A673 (cell line): ENCODE data around the gene OSBP2. TPM values are rescaled to one million over a fixed set of nuclear protein-coding genes. Genes with fewer than 3 reads are reported as not detected.

Source experiments
- BruUV-seq: library from RNA; stranded (reverse); fragments of 400-500 nt; replicated peaks from 2 replicates; lab custom pipeline; 2021; lab: Mats Ljungman, UMichigan
- CTCF ChIA-PET: fragments of 300-600 bp; sonication (Branson Sonifier 250); formaldehyde crosslinking; loops from one replicate; lab custom pipeline; 2022; ENCODE audit warnings: antibody characterized with exemption; lab: Charles Lee
- POLR2A ChIA-PET: fragments of 300-600 bp; sonication (Branson Sonifier 250); formaldehyde crosslinking; loops from one replicate; lab custom pipeline; 2022; ENCODE audit warnings: antibody characterized with exemption; ENCODE audit not compliant: low non-redundant PET; lab: Charles Lee
- DNase-seq: peaks from one replicate; pipeline ENCODE4 v3.0.0-alpha.2; 2015; ENCODE audit warnings: low spot score
- H3K27ac ChIP-seq: fragments of 200-600 bp; sonication (generic); 2 replicates; pipeline ENCODE4 v1.5.1; 2016; ENCODE audit warnings: mixed run types, low read depth, mild to moderate bottlenecking, mixed read lengths, antibody characterized with exemption, low read length; ENCODE audit not compliant: poor library complexity, severe bottlenecking
- H3K27me3 ChIP-seq: fragments of 200-600 bp; sonication (generic); replicated peaks from 2 replicates; pipeline ENCODE4 v1.6.1; 2017; ENCODE audit warnings: mixed run types, low read depth, mild to moderate bottlenecking, mixed read lengths, antibody characterized with exemption, low read length; ENCODE audit not compliant: insufficient read depth, poor library complexity
- H3K36me3 ChIP-seq: fragments of 200-600 bp; sonication (generic); 2 replicates; pipeline ENCODE4 v1.6.1; 2016; ENCODE audit warnings: mixed run types, mild to moderate bottlenecking, mixed read lengths, antibody characterized with exemption, low read length; ENCODE audit not compliant: insufficient read depth, poor library complexity, severe bottlenecking
- H3K4me1 ChIP-seq: fragments of 200-600 bp; sonication (generic); 2 replicates; pipeline ENCODE4 v1.6.1; 2017; ENCODE audit warnings: mixed run types, mild to moderate bottlenecking, mixed read lengths, antibody characterized with exemption, low read length; ENCODE audit not compliant: insufficient read depth, poor library complexity, severe bottlenecking
- H3K4me3 ChIP-seq: fragments of 200-600 bp; sonication (generic); 2 replicates; pipeline ENCODE4 v1.5.1; 2016; ENCODE audit warnings: low read depth, mixed run types, mild to moderate bottlenecking, mixed read lengths, low read length; ENCODE audit not compliant: poor library complexity, severe bottlenecking
- H3K9me3 ChIP-seq: fragments of 200-600 bp; sonication (generic); 2 replicates; pipeline ENCODE4 v1.6.1; 2016; ENCODE audit warnings: mixed run types, low read depth, mild to moderate bottlenecking, mixed read lengths, antibody characterized with exemption, low read length; ENCODE audit not compliant: poor library complexity, severe bottlenecking
- CTCF ChIP-seq: fragments of 300-800, 200-600 bp; sonication (generic); conservative IDR thresholded peaks from 2 replicates; pipeline ENCODE4 v1.5.1; 2017; ENCODE audit warnings: low read depth, mild to moderate bottlenecking, antibody characterized with exemption, low read length, moderate library complexity, mixed read lengths
- EZH2 ChIP-seq: fragments of 200-600 bp; sonication (generic); IDR thresholded peaks from 2 replicates; pipeline ENCODE4 v1.6.1; 2017; ENCODE audit warnings: borderline replicate concordance, low read depth, mild to moderate bottlenecking, mixed read lengths, antibody characterized with exemption, low read length; ENCODE audit not compliant: poor library complexity, severe bottlenecking
- intact Hi-C: fragments of 100-400 bp; cut with micrococcal nuclease; formaldehyde crosslinking; loops from one replicate; pipeline ENCODE4 v1.10.0; 2022; ENCODE audit not compliant: unreplicated experiment
- total RNA-seq: library from RNA; stranded (reverse); gene quantifications from 2 replicates; pipeline ENCODE4 v1.2.3, GENCODE V29; 2021

Gene OSBP2
- total RNA-seq, 1 experiment from 2014 or later: 1.8 TPM

GRCh38 chr22:30712094-30712493 is 17.4 kb downstream of the OSBP2 start:
- ChIA-PET POLR2A (no interaction called here), CTCF (no interaction called here)
- intact Hi-C loops: no loop called here
- no peaks in the 10 kb centered on the region for H3K27me3 ChIP-seq
- TF ChIP-seq CTCF: no peak
- TF ChIP-seq EZH2: no peak
- no TSS peak for BruUV-seq
- no peak overlapping the region for H3K27ac ChIP-seq
- no peak for DNase-seq
- H3K4me1 ChIP-seq: no peaks in the 10 kb centered on the region
- H3K4me3 ChIP-seq: no peak overlapping the region
- H3K36me3 ChIP-seq: no peaks in the 10 kb centered on the region
- H3K9me3 ChIP-seq: no peaks in the 10 kb centered on the region

DNA sequence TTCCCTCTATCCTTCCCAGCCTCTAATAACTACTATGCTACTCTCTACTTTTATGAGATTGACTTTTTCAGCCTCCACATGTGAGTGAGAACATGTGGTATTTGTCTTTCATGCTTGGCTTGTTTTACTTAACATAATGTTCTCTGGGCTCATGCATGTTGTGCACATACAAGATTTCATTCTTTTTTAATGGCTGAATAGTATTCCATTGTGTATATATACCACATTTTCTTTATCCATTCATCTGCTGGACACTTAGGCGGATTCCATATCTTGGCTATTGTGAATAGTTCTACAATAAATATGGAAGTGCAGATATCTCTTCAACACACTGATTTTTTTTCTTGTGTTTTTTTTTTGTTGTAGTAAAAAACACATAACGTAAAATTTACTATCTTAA is 19.4 kb downstream of the OSBP2 start:
- no peak for DNase-seq
- CTCF ChIA-PET: no interaction called here
- Histone ChIP-seq H3K27me3 (no peaks in the 10 kb centered on the region), H3K9me3 (no peaks in the 10 kb centered on the region), H3K4me3 (no peak overlapping the region), H3K36me3 (no peaks in the 10 kb centered on the region), H3K27ac (no peak overlapping the region), H3K4me1 (no peaks in the 10 kb centered on the region)
- POLR2A ChIA-PET: no interaction called here
- intact Hi-C loops: no loop called here
- BruUV-seq: no TSS peak
- no peak for TF ChIP-seq CTCF
- no peak for TF ChIP-seq EZH2

- no peak overlapping the region for H3K27ac ChIP-seq
These were observed 22.8 kb downstream of the OSBP2 start for GRCh38 chr22:30717331-30717921.

More at GRCh38 chr22:30717331-30717921, 22.8 kb downstream of the OSBP2 start:
- CTCF ChIA-PET: interaction anchor here (0.7 kb wide), 1 partner anchor 20 kb away, joined by 3 read pairs; no protein-coding TSS in a partner anchor
- H3K4me3 ChIP-seq: no peak overlapping the region
- intact Hi-C loops: no loop called here
- no peaks in the 10 kb centered on the region for H3K9me3 ChIP-seq
- H3K27me3 ChIP-seq: no peaks in the 10 kb centered on the region
- peak; percentile 65 for DNase-seq
- BruUV-seq: no TSS peak
- no peaks in the 10 kb centered on the region for H3K4me1 ChIP-seq
- no peaks in the 10 kb centered on the region for H3K36me3 ChIP-seq
- POLR2A ChIA-PET: no interaction called here
- no peak for TF ChIP-seq EZH2
- TF ChIP-seq CTCF: no peak
